ENCODE measurements around the gene SLC27A5. TPM values are rescaled to one million over a fixed set of nuclear protein-coding genes. Genes with fewer than 3 reads are reported as not detected.

SLC27A5 gene
- total and polyA plus RNA-seq, 9 of the 15 experiments (the other 6 are each of a cell fraction or from before 2014, with no cell fraction given), result 42.2 to 318 (median 64.7) TPM

GRCh38 chr19:58544591-58545285 is 32.9 kb upstream of the SLC27A5 start (continued):
- no peak for TF ChIP-seq PHF8 (IDR thresholded peaks at IDR 0.05; ENCODE audit: borderline replicate concordance, low read length)
- TF ChIP-seq, protein P1, sequence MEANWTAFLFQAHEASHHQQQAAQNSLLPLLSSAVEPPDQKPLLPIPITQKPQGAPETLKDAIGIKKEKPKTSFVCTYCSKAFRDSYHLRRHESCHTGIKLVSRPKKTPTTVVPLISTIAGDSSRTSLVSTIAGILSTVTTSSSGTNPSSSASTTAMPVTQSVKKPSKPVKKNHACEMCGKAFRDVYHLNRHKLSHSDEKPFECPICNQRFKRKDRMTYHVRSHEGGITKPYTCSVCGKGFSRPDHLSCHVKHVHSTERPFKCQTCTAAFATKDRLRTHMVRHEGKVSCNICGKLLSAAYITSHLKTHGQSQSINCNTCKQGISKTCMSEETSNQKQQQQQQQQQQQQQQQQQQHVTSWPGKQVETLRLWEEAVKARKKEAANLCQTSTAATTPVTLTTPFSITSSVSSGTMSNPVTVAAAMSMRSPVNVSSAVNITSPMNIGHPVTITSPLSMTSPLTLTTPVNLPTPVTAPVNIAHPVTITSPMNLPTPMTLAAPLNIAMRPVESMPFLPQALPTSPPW (CRISPR knock-in tag; IDR thresholded peaks at IDR 0.05), result peak; percentile 95
- no peak for TF ChIP-seq BCL6 (CRISPR knock-in tag; IDR thresholded peaks at IDR 0.05)
- TF ChIP-seq DACH1 (IDR thresholded peaks at IDR 0.05; ENCODE audit: partially characterized antibody), result no peak
- no peak for TF ChIP-seq ZBTB43 (CRISPR knock-in tag; IDR thresholded peaks at IDR 0.05)
- no peak for TF ChIP-seq HINFP (tag; conservative IDR thresholded peaks at IDR 0.05; ENCODE audit: low read depth)
- TF ChIP-seq CREB1 (IDR thresholded peaks at IDR 0.05), result no peak
- TF ChIP-seq CREB1 (CRISPR knock-in tag; IDR thresholded peaks at IDR 0.05), result no peak
- TF ChIP-seq ZNF282 (CRISPR knock-in tag; IDR thresholded peaks at IDR 0.05), result no peak
- 0 out of 2 replicates have a peak, but pooled peaks have one; percentile 6 for TF ChIP-seq RB1 (IDR thresholded peaks at IDR 0.05; ENCODE audit: low read depth)
- TF ChIP-seq, protein P2, sequence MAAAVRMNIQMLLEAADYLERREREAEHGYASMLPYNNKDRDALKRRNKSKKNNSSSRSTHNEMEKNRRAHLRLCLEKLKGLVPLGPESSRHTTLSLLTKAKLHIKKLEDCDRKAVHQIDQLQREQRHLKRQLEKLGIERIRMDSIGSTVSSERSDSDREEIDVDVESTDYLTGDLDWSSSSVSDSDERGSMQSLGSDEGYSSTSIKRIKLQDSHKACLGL (CRISPR knock-in tag; IDR thresholded peaks at IDR 0.05; ENCODE audit: borderline replicate concordance, poor library complexity, severe bottlenecking), result no peak
- TF ChIP-seq BCOR (IDR thresholded peaks at IDR 0.05), result no peak
- no peak for TF ChIP-seq SLC30A9 (CRISPR knock-in tag; IDR thresholded peaks at IDR 0.05)
- no peak for TF ChIP-seq ESRRA (IDR thresholded peaks at IDR 0.05; ENCODE audit: borderline replicate concordance, low read depth)
- TF ChIP-seq CEBPB (tag; IDR thresholded peaks at IDR 0.05), result no peak
- TF ChIP-seq ZFP1 (CRISPR knock-in tag; IDR thresholded peaks at IDR 0.05), result no peak
- TF ChIP-seq SIN3B (IDR thresholded peaks at IDR 0.05; ENCODE audit: low read depth), result peak; percentile 66
- TF ChIP-seq NR1H2 (CRISPR knock-in tag; IDR thresholded peaks at IDR 0.05), result 0 out of 2 replicates have a peak, but pooled peaks have one; percentile 26
- TF ChIP-seq, protein P3, sequence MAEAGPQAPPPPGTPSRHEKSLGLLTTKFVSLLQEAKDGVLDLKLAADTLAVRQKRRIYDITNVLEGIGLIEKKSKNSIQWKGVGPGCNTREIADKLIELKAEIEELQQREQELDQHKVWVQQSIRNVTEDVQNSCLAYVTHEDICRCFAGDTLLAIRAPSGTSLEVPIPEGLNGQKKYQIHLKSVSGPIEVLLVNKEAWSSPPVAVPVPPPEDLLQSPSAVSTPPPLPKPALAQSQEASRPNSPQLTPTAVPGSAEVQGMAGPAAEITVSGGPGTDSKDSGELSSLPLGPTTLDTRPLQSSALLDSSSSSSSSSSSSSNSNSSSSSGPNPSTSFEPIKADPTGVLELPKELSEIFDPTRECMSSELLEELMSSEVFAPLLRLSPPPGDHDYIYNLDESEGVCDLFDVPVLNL (CRISPR knock-in tag; IDR thresholded peaks at IDR 0.05; ENCODE audit: low read depth), result no peak
- TF ChIP-seq ZFPM2 (CRISPR knock-in tag; IDR thresholded peaks at IDR 0.05), result no peak
- TF ChIP-seq CHD1 (IDR thresholded peaks at IDR 0.05; ENCODE audit: low read length), result peak; percentile 84
- TF ChIP-seq, protein P4, sequence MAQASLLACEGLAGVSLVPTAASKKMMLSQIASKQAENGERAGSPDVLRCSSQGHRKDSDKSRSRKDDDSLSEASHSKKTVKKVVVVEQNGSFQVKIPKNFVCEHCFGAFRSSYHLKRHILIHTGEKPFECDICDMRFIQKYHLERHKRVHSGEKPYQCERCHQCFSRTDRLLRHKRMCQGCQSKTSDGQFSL (CRISPR knock-in tag; IDR thresholded peaks at IDR 0.05), result no peak
- TF ChIP-seq, protein P4 (tag; IDR thresholded peaks at IDR 0.05), result no peak

Measured in K562 (cell line).